Measurements from ENCODE around the gene CTBP1.

DNA sequence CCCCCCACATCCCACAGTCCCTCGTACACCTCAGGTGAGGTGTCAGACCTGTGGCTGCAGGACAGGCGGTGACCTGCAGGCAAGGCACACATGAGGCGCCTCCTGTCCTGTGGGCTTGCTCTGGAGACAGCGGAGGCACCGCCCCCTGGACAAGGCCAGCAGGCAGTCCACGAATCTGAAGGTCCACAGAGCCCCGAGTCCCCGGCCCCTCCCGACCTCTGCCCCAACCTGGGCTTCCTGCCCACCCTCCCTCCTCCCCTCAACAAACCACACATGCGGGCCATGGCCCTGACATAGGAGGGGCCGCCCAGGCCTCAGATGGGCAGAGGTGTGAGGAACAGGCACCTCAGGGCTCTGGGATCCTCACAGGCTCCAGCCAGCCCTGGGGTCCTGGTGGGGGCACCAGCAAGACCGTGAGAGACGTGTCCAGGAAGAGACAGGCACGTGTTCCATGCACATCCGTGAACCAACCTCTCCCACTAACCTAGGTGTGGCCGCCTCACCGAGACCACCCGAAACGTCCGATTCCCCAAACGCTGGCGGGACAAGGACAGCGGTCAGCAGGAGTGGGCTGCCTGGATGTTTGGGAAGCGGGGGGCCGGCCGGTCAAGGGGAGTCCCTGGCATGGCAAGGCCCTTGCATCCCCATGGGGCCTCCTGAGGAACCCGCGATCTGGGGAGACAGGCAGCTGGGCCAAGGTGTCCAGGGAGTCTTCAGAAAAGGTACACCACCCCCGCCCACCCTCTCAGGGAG, 25.8 kb downstream of the CTBP1 start:
- TF ChIP-seq KDM1A (IDR thresholded peaks at IDR 0.05; ENCODE audit: borderline replicate concordance, low read length) (no peak), POLR2A (IDR thresholded peaks at IDR 0.05; ENCODE audit: control extremely low read depth in 1 of 2, low read depth in 2 of 2, low read length in 2 of 2) (no peak), CEBPB (IDR thresholded peaks at IDR 0.05; ENCODE audit: low read depth, low read length) (no peak), EZH2 (IDR thresholded peaks at IDR 0.05; ENCODE audit: low read depth, low read length, severe bottlenecking) (no peak)
- TF ChIP-seq, protein P1, sequence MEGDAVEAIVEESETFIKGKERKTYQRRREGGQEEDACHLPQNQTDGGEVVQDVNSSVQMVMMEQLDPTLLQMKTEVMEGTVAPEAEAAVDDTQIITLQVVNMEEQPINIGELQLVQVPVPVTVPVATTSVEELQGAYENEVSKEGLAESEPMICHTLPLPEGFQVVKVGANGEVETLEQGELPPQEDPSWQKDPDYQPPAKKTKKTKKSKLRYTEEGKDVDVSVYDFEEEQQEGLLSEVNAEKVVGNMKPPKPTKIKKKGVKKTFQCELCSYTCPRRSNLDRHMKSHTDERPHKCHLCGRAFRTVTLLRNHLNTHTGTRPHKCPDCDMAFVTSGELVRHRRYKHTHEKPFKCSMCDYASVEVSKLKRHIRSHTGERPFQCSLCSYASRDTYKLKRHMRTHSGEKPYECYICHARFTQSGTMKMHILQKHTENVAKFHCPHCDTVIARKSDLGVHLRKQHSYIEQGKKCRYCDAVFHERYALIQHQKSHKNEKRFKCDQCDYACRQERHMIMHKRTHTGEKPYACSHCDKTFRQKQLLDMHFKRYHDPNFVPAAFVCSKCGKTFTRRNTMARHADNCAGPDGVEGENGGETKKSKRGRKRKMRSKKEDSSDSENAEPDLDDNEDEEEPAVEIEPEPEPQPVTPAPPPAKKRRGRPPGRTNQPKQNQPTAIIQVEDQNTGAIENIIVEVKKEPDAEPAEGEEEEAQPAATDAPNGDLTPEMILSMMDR (IDR thresholded peaks at IDR 0.05; ENCODE audit: control extremely low read depth in 1 of 3, insufficient read depth in 1 of 3, low read depth in 1 of 3, low read length in 3 of 3) = no peak
